ENCODE data around the gene FBXO47. TPM values are rescaled to one million over a fixed set of nuclear protein-coding genes. Genes with fewer than 3 reads are reported as not detected.

FBXO47 gene
- total and polyA plus RNA-seq, 9 of the 15 experiments (the other 6 are each of a cell fraction or from before 2014, with no cell fraction given): not detected

DNA sequence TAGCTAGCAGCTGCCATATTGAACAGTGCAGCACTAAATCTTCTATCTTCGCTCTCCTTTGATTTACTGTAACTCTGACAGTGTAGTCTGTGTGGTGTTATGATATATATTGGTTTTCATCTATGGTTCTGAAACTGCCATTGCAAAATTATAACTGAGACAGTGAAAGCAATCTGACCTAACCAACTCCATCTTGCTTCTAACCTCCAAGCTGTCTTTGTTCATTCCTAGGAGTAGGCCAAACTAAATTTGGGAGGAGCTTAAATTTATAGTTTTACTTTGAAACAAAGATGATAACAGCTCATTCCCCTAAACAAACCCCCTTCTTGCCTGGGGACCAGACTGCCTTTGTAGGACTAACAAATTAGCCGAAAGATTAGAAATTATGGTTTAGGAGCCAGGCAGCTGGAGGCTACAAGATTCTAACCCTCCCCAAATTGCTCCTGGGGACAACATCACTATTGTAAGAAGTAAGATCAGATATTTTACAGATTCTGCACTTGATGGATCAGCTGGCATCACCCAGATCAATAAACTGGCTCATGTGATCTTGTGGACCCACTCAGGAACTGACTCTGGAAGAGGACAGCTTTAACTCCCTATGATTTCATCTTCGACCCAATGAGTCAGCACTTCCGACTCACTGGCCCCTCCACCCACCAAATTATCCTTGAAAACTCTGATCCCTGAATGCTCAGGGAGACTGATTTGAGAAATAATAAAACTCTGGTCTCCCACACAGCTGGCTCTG lies 47.0 kb upstream of the FBXO47 start (continued):
- no peak for TF ChIP-seq ZBTB40 (IDR thresholded peaks at IDR 0.05)
- TF ChIP-seq ZBTB40 (CRISPR knock-in tag; IDR thresholded peaks at IDR 0.05): no peak
- TF ChIP-seq ZNF589 (CRISPR knock-in tag; IDR thresholded peaks at IDR 0.05; ENCODE audit: low read depth): peak; percentile 99
- peak; percentile 92 for TF ChIP-seq TCFL5 (CRISPR knock-in tag; conservative IDR thresholded peaks at IDR 0.05)
- TF ChIP-seq, protein P1, sequence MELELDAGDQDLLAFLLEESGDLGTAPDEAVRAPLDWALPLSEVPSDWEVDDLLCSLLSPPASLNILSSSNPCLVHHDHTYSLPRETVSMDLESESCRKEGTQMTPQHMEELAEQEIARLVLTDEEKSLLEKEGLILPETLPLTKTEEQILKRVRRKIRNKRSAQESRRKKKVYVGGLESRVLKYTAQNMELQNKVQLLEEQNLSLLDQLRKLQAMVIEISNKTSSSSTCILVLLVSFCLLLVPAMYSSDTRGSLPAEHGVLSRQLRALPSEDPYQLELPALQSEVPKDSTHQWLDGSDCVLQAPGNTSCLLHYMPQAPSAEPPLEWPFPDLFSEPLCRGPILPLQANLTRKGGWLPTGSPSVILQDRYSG (tag; conservative IDR thresholded peaks at IDR 0.05; ENCODE audit: low read depth): peak; percentile 99
- TF ChIP-seq FOXA1 (IDR thresholded peaks at IDR 0.05; ENCODE audit: borderline replicate concordance): no peak
- peak; percentile 84 for TF ChIP-seq BCL6 (CRISPR knock-in tag; IDR thresholded peaks at IDR 0.05)
- no peak for TF ChIP-seq SIN3A (IDR thresholded peaks at IDR 0.05; ENCODE audit: borderline replicate concordance in 2 of 2, control insufficient read depth in 1 of 2, low read depth in 2 of 2, low read length in 2 of 2)
- no peak for TF ChIP-seq ZKSCAN1 (IDR thresholded peaks at IDR 0.05; ENCODE audit: low read depth, low read length)
- TF ChIP-seq ZNF146 (CRISPR knock-in tag; IDR thresholded peaks at IDR 0.05; ENCODE audit: unreplicated experiment): no peak
- TF ChIP-seq ATF7 (IDR thresholded peaks at IDR 0.05): peak; percentile 71
- TF ChIP-seq CHD4 (IDR thresholded peaks at IDR 0.05; ENCODE audit: insufficient read depth, insufficient replicate concordance, low read depth, low read length, poor library complexity, severe bottlenecking): no peak
- peak; percentile 95 for TF ChIP-seq ZNF133 (CRISPR knock-in tag; IDR thresholded peaks at IDR 0.05)

Measured in K562 (cell line).